Cardiac fibroblast (primary cell): ENCODE data around the gene HTR2B.

Source experiments
- DNase-seq, 2 donors: peaks; one replicate each; pipeline versions ENCODE4 v3.0.0 to v3.0.0-alpha.2; 2010; ENCODE audit warnings: low read depth in 2 of 2
- H3K4me3 ChIP-seq, 2 donors: replicated peaks in 1 of 2; 1 replicate in 1 of 2; 2 replicates in 1 of 2; pipeline ENCODE4 v1.5.1; 2011; ENCODE audit warnings: low read depth in 2 of 2, low read length in 2 of 2, mild to moderate bottlenecking in 2 of 2, moderate library complexity in 1 of 2
- TF ChIP-seq, protein P1 (sequence below): IDR thresholded peaks from one replicate; pipeline ENCODE4 v1.5.1; 2011; ENCODE audit warnings: low read depth, mild to moderate bottlenecking, low read length, inconsistent platforms

Gene HTR2B

DNA sequence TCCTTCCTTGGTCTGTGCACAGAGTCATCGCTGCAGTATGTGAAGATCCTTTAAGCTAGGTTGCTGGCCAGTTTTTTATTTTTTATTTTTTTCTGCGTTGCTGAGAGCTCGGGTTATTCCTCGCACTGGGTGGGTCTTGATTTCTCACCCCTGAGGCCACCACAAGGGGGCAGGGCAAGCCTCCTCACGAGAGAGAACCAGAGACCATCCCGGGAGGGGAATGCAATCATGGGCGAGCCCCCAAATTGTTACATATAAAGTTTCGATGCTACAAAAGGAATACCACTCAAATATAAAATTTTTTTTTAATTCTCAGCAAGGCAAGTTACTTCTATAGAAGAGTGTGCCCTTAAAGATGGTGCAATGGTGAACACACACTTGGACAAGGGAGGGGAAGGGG, 24.9 kb downstream of the HTR2B start:
- peak; percentile 9 to 10 for DNase-seq
- H3K4me3 ChIP-seq, result no peak overlapping the region
- TF ChIP-seq, protein P1, sequence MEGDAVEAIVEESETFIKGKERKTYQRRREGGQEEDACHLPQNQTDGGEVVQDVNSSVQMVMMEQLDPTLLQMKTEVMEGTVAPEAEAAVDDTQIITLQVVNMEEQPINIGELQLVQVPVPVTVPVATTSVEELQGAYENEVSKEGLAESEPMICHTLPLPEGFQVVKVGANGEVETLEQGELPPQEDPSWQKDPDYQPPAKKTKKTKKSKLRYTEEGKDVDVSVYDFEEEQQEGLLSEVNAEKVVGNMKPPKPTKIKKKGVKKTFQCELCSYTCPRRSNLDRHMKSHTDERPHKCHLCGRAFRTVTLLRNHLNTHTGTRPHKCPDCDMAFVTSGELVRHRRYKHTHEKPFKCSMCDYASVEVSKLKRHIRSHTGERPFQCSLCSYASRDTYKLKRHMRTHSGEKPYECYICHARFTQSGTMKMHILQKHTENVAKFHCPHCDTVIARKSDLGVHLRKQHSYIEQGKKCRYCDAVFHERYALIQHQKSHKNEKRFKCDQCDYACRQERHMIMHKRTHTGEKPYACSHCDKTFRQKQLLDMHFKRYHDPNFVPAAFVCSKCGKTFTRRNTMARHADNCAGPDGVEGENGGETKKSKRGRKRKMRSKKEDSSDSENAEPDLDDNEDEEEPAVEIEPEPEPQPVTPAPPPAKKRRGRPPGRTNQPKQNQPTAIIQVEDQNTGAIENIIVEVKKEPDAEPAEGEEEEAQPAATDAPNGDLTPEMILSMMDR, result no peak

GRCh38 chr2:231094736-231095346, 30.0 kb downstream of the HTR2B start:
- no peak overlapping the region for H3K4me3 ChIP-seq
- DNase-seq, result no peak
- TF ChIP-seq, protein P1, result no peak

DNA sequence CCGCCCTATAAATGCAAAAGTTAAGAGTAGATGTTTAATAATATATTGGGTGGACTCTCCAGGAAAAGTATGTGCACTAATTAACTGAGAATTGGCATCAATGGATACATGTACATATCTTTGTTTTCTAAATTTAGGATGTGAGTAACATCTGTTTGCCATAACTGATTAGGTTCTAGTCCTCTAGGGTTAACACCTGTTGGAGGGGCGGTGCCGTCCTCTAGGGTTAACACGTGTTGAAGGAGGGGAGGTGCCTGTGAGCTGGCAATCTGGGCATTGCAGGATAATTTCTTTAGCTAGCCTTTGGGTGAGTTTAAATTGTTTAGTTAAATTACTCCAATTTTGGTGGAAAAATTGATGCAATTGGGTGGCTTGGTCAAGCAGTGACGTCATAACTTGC, 30.9 kb downstream of the HTR2B start:
- no peak for DNase-seq
- TF ChIP-seq, protein P1, result no peak
- no peak overlapping the region for H3K4me3 ChIP-seq

DNA sequence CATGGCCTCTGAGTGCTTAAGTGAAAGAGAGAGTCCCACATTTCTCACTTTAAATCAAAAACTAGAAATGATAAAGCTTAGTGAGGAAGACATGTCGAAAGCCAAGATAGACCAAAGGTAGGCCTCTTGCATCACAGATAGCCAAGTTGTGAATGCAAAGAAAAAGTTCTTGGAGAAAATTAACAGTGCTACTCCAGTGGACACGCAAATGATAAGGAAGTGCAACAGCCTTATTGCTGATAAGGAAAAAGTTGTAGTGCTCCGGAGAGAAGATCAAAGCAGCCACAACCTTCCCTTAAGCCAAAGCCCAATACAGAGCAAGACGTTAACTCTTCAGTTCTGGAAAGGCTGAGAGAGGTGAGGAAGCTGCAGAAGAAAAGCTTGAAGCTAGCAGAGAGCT, 36.1 kb downstream of the HTR2B start:
- DNase-seq, result no peak
- TF ChIP-seq, protein P1, result no peak
- H3K4me3 ChIP-seq, result no peak overlapping the region

DNA sequence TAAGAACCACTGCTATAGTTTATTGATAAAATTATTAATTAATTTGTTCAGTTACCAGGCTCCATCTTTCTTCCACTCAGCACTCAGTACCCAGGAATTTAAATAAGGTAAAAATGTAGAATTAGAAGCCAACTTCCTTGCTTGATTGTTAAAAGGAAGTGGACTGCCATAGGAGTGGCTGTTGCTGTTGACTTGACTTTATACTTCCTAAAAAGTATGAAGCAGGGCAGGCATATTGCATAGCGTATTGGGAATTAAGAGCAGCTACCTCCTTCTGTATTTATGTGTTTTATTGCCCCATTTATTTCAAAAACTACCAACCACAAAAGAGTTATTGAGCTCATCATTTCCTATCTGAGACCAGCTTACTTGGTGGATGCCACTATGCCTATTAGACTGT, 40.3 kb downstream of the HTR2B start:
- no peak overlapping the region for H3K4me3 ChIP-seq
- TF ChIP-seq, protein P1, result no peak
- no peak for DNase-seq

- TF ChIP-seq, protein P1, result no peak
- DNase-seq, result peak; percentile 78 to 85
- no peak overlapping the region for H3K4me3 ChIP-seq
Measured at GRCh38 chr2:231069379-231070054, 55.3 kb downstream of the HTR2B start.
